Vagina (tissue), 2 donors: ENCODE data around the gene PROZ.

Experiments
- POLR2AphosphoS5 ChIP-seq, 2 donors: sonication (generic); formaldehyde crosslinking; IDR thresholded peaks; one replicate each; pipeline ENCODE4 v1.9.0; 2017; ENCODE audit warnings: antibody characterized with exemption in 2 of 2, mild to moderate bottlenecking in 2 of 2, low read depth in 1 of 2; ENCODE audit not compliant: insufficient read depth in 1 of 2
- TF ChIP-seq, protein P1 (sequence below), 3 experiments: fragments of 450-650 bp in 2 of 3; fragments of 200-600 bp in 1 of 3; sonication (generic) in 1 of 3; IDR thresholded peaks; one replicate each; pipeline ENCODE4 v1.5.1; 2017 to 2019; ENCODE audit warnings: antibody characterized with exemption in 3 of 3, mild to moderate bottlenecking in 2 of 3, moderate library complexity in 2 of 3

DNA sequence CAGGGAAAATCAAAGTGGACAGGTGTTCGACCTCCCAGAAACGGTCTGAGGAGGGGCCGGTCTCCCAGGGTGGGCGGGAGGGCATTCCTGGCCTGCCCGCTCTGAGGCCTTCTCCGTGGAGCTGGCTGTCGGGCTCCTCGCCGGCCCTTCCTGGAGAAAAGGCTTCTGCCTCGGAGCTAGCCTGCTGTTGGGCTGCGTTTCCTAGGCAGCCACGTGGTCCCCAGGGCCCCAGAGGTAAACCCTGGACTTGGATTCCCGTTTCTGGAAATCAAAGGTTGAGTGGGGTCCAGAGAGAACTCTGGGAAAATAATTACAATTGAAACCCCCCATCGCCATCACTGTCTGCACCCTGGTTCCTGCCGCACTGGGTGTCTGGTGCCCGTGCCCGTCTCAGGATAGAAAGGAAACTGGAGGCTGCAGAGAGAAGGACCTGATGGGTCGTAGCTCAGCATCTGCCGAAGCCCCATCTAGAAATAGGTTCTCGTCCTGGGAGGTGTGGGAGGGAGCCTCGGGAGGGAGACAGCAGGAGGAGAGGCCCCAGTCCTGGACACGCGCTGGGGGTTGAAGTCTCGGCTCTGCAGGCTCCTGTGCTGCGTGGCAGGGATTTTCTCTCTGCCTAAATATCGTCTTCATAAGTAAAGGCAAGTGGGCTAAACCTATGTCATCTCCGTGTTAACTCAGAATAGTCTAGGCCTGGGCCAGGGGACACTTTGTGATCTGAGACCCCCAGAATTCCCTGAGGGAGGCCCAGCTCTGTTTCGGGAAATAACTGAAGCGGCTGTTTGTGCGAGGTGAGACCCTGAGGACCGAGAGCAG is 7.7 kb upstream of the PROZ start:
- TF ChIP-seq, protein P1, sequence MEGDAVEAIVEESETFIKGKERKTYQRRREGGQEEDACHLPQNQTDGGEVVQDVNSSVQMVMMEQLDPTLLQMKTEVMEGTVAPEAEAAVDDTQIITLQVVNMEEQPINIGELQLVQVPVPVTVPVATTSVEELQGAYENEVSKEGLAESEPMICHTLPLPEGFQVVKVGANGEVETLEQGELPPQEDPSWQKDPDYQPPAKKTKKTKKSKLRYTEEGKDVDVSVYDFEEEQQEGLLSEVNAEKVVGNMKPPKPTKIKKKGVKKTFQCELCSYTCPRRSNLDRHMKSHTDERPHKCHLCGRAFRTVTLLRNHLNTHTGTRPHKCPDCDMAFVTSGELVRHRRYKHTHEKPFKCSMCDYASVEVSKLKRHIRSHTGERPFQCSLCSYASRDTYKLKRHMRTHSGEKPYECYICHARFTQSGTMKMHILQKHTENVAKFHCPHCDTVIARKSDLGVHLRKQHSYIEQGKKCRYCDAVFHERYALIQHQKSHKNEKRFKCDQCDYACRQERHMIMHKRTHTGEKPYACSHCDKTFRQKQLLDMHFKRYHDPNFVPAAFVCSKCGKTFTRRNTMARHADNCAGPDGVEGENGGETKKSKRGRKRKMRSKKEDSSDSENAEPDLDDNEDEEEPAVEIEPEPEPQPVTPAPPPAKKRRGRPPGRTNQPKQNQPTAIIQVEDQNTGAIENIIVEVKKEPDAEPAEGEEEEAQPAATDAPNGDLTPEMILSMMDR (IDR thresholded peaks at IDR 0.05), result no peak
- TF ChIP-seq POLR2AphosphoS5 (IDR thresholded peaks at IDR 0.05; ENCODE audit: insufficient read depth in 1 of 2, low read depth in 1 of 2), result no peak
